ENCODE results near the gene TREH.
"Not testable (repeated sequence)": the region's sequence is repeated elsewhere in the genome, so short reads cannot be mapped to it uniquely, and the experiment has no call there.

Gene TREH

DNA sequence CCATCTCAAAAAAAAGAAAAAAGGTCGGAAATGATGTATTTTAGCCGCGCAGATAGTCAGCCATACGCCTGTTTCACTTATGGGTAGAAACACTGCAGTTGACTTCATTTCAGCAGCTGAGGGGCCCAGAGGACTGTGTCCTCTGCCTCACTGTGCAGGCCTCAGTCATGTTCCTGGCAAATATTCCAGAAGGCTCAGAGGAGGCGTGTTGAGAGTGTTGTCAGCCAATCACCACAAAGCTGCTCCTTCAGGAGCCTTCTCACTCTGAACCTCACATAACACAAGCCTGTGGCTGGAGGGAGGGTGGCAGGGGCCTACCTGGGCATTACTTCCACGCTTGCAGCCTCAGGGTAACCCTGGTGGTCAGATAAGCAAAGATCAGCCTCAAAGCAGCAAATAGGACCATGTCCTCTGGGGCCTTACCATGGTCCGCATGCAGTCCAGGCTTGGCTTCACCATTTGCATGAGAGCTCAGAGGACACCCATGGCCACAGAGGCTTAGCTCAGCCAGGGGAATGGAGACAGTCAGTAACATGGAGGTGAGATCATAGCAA, 17.3 kb upstream of the TREH start:
- DNase-seq (ENCODE audit: low spot score) = no peak

DNA sequence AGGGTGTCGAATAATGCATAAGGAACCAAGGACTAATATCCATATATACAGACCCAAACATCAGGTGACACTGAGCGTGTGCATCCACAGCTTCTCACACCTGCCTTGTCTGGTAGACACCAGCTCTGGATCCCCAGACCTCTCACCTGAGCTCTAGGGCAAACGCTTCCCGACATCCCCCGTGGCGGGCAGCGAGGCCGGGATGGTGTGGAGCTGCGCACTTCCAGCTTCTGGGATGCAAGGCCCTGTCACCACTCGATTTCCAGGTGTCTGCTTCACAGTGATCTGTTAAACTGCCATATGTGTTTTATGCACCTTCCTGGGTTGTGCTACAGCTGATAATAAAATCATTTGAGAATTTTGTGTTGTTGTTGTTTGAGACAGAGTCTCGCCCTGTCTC, 15.3 kb upstream of the TREH start:
- no peak for DNase-seq (ENCODE audit: low spot score)

DNA sequence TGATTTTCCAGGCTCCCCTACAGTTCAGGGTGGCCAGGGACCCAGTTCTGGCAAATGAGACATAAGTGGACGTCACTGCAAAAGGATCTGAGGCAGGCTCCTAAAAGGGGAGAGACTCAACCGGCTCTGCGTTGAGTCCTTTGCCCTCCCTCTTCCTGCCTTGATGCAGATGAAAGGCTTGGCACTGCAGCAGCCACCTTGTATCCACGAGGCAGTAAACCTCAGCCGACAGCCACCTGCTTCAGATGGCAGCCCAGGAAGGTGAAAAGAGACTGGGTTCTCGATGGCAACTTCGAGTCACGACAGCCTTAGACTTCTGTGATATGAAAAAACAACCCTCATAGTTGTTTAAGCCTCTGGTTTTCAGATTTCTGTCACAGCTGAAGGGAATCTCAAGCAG, 14.7 kb upstream of the TREH start:
- DNase-seq (ENCODE audit: low spot score) = no peak

DNA sequence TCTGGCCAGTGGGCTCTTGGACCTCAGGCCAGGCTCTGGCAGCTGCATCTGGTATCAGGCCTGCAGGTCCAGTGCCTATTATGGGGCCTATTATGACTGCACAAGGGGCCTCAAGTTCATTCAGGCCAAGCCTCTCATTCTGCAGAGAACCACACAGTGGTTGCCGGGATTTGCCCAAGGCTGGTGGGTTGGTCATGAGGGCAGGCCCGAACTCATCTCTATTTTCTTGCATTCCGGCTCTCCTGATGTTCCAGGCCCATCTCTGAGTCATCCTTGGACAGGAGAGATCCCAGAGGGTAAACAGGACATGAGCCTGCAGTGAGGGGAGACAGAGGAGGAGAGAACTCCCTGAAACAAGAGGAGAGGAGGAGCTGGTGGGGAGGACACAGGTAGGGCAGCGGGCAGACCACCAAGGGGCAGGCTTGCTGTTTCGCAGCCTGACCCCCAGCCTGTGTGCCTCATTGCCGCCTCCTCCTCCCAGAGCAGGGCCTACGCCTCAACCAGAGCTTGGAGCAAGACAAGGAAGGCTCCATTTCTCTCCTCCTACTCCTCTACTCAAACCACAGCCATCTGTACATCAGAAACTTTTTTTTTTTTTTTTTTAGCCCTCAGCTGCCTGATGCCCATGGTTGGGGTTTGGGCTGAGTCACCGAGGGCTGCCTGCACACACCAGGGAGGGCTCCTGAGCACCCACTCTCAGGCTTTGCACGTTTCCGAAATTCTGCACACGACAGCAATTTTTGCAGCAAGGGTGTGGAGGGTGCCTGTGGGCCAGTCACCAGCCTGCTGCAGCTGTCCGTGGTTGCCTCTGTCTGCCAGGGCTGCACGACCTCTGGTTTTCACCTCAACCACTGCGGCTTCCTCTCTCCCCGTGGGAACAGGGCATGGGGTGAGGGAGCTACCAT, 12.7 kb upstream of the TREH start:
- DNase-seq (ENCODE audit: low spot score) = no peak

DNA sequence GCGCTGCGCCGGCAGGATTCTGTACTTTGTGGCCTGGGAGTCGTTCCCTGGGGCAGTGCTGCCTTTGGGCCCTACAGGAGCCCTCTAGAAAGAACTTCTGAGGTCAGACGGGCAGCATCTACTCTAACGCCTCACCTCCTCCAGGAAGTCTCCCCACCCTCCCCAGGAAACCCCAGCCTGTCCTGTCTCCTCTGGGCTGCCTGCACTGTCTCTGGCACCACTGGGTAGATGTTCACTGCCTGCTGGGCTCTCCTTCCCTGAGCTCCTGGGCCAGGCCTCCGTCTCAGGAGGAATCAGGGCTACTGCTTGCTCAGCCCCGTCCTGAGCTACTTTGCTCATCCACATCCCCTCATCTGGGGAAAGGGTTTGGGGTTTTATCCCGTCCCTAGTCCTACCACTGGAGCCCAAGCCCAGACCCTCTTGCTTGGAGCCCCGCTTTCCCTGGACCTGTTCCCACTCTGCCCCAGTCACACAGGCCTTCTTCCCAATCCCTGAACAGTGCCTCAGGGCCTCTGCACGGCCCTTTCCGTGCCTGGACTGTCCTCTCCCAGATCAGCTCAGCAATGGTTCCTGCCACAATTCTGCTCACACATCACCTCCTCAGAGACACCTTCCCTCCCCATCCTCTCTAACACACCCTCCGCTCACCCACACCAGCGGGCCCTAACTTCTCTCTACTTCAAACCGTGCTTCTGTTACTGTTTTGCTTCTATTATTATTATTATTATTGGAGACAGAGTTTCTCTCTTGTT, 11.3 kb upstream of the TREH start:
- no peak for DNase-seq (ENCODE audit: low spot score)

DNA sequence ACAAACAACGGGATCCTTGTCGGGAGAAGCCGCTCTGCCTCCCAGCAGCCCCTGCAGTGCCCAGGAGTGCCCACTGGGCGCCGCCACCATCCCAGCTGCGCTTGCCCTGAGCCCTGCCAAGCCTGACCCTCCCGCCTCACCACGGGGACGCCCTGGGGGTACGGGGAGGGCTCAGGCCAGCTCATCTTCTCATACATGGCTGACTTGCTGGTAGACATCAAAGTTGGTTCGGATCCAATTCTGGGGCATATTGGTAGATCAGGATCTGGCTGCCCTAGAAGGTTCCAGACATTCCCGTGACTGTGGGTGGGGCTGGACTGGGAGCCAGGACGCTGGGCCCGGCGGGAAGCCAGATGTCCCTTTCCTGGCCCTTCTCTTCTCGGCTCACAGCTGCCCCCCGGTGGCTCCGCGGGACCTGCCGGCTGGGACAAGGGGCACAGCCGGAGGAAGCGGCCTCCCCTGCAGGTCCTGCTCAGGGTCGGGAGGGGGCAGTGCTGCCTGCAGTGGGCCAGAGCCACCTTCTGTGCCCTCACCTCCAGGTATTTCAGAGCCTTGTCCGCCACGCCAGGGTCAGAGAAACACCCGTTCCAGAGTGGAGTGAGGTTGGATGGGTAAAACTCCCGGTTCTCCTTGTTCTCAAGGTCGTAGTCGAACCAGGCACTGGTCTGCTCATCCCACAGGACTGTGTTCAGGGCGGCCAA, 10.6 kb upstream of the TREH start:
- peak; percentile 93 for DNase-seq (ENCODE audit: low spot score)

DNA sequence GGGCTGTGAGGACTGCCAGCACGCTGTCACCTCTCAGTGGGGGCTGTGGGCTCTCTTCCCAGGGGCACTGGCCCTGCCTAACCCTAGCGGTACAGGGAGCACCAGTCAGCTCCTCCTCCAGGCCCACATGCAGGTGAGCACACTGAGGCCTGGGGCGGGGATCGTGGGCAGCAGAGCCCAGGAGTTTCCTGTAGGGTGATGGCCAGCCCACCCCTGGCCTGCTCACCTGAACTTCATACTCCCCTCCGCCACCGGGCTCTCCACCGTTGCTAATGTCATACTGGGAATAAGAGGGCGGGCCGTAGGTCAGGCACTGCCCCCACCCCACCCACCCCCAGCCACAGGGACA, 10.0 kb upstream of the TREH start:
- no peak for DNase-seq (ENCODE audit: low spot score)

DNA sequence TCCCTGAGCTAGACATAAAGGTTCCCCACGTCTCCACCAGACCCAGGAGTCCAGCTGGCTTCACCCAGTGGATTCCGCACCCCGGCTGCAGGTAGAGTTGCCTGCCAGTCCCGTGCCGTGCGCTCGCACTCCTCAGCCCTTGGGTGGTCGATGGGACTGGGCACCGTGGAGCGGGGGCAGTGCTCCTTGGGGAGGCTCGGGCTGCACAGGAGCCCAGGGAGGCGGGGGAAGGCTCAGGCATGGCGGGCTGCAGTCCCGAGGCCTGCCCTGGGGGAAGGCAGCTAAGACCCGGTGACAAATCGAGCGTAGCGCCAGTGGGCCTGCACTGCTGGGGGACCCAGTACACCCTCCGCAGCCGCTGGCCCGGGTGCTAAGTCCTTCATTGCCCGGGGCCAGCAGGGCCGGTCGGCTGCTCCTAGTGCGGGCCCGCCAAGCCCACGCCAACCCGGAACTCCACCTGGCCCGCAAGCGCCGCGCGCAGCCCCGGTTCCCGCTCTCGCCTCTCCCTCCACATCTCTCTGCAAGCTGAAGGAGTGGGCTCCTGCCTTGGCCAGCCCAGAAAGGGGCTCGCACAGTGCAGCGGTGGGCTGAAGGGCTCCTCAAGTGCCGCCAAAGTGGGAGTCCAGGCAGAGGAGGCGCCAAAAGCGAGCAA, 9.5 kb upstream of the TREH start:
- DNase-seq (ENCODE audit: low spot score) = no peak

DNA sequence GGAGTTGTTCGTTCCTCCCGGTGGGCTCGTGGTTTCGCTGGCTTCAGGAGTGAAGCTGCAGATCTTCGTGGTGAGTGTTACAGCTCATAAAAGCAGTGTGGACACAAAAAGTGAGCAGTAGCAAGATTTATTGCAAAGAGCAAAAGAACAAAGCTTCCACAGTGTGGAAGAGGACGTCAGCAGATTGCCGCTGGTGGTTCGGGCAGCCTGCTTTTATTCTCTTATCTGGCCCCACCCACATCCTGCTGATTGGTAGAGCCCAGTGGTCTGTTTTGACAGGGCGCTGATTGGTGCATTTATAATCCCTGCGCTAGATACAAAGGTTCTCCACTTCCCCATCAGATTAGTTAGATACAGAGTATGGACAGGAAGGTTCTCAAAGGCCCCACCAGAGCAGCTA, 8.9 kb upstream of the TREH start:
- DNase-seq (ENCODE audit: low spot score) = not testable (repeated sequence)

DNA sequence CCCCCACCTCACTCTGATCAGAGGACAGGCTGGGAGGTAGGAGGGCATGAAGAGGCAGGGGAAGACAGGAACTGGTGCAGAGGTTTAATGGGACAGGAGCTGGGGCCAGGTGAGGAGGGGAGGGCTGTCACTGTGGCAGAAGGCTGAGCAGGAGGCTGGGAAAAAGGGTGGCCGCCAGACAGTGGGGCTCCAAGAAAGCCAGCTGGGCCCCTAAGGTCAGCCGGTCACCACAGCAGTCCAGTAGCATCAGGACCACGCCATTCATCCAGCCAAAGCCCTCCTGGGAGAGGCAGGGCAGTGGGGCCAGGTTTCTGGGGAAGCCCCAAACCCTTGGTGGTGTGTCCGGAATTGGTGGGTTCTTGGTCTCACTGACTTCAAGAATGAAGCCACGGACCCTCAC, 8.5 kb upstream of the TREH start:
- DNase-seq (ENCODE audit: low spot score) = no peak

DNA sequence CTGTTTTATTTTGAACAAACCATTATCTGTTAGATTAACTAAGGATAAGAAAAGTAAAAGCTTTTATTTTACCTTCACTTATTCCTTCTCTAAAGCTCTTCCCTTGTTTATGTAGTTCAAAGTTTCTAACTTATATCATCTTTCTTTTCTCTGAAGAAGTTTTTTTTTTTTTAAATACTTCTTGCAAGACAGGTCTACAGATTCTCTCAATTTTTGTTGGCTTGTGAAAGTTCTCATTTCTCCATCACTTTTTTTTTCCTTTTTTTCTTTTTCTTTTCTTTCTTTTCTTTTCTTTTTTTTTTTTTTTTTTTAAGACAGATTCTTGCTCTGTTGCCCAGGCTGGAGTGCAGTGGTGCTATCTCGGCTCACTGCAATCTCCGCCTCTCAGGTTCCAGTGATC, 4.7 kb upstream of the TREH start:
- no peak for DNase-seq (ENCODE audit: low spot score)

DNA sequence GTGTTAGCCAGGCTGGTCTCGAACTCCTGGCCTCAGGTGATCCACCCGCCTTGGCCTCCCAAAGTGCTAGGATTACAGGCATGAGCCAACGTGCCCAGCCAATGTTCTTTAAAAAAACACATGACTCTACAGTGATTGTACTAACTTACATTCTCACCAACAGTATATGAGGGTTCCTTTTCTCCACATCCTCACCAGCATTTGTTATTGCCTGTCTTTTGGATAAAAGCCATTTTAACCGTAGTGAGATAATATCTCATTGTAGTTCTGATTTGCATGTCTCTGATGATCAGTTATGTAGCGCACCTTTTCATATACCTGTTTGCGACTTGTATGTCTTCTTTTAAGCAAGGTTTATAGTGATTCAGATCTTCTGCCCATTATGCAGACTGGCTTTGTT, 3.5 kb upstream of the TREH start:
- not testable (repeated sequence) for DNase-seq (ENCODE audit: low spot score)

DNA sequence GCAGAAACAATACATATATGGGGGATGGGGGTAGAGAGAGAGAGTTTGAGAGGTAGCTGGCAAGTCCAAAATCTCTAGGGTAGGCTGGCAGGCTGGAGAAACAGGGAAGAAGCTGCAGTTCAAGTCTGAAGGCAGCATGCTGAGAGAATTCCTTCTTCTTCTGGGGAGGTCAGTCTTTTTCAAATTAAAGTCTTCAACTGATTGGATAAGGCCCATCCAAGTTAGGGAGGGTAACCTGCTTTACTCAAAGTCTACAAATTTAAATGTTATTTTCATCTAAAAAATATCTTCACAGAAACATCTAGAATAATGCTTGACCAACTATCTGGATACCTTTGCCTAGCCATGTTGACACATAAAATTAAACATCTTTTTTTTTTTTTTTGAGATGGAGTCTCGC, 2.9 kb upstream of the TREH start:
- DNase-seq (ENCODE audit: low spot score) = no peak

DNA sequence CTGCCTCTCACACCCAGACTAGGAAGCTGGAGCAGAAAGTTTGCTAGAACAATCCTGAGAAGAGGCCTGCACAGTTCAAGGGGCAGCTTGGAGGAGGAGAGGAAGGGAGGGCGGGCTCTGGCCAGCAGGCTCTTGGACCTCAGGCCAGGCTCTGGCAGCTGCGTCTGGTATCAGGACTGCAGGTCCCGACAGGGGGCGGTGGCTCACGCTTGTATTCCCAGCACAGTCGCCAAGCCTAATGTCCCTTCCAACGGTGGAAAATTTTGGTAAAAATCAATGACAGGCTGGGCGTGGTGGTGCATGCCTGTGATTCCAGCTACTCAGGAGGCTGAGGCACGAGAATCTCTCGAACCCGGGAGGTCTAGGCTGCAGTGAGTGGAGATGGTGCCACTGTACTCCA, 542 bp downstream of the TREH start:
- DNase-seq (ENCODE audit: low spot score) = not testable (repeated sequence)

DNA sequence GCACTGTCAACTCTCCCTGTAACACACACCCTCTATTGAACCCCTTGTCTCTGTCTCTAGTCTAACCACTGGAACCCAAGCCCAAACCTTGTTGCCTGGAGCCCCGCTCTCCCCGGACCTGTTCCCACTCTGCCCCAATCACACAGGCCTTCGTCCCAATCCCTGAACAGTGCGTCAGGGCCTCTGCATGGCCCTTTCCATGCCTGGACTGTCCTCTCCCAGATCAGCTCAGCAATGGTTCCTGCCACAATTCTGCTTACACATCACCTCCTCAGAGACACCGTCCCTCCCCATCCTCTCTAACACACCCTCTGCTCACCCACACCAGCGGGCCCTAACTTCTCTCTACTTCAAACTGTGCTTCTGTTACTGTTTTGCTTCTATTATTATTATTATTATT, 1.5 kb downstream of the TREH start:
- no peak for DNase-seq (ENCODE audit: low spot score)

DNA sequence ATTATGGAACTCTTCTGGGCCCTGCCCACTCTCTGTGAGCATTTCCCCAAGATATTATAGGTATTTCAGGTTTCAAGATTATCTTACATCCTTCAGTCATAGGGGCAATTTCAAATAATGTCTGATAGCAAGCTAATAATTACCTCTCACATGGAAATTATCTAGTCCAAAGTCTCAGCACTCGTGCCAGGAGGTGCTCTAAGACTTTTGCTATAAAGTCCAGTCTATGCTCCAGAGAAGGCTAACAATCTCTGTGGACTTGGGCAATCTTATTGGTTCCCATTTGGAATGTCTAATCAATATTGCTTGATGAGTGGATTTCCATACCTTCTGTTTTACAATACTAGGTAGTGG, 5.4 kb downstream of the TREH start:
- no peak for DNase-seq (ENCODE audit: low spot score)

DNA sequence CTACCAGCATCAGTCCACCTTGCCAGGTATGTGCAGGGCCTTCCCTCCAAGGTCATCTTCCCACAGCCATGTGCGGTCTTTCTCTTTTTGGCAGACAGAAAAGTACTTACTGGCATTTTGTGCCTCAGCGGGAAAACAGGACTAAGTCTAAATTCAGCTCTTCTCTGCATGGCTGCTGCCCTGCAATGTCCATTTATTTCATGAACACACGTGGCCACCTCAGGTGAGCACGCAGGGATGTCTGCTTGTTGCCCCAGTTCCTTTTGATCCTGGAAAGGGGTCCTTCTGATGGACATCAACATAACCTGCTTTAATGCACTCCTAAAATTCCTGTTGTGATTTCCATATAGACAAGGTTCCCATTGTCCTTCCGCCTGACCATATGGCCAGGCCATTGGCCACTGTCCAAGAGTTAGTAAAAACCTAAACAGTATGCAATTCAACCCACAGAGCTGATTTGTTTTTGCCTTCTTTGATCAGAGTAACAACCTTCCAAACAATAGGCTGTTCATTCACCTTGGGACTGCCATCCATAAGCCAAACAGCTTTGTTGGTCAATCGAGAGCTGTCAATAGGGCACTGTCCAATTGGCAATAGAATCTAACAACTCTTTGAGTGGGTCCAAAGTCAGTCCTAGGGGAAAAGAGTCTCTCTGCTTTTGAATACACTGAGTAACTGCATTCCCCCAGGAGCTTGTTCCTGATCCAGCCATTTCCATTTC, 5.9 kb downstream of the TREH start:
- no peak for DNase-seq (ENCODE audit: low spot score)

DNA sequence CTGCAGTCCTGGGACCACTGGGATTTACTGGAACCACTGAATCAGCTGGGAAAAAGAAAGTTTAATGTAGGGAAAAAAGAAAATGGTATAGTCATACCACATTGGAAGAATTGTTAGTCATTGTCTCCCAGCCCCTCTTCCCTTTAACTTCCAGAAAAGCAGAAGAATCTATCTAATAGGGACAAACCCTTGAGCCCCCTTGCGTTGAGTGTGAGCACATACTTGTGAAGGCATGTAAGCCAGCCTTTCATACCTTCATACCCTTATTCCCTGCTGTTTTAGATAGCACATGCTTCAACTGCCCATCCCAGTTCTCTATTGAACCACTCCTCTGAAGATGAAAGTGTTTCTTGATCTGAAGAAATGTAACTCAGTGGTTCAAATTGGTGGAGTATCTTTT, 6.6 kb downstream of the TREH start:
- no peak for DNase-seq (ENCODE audit: low spot score)

DNA sequence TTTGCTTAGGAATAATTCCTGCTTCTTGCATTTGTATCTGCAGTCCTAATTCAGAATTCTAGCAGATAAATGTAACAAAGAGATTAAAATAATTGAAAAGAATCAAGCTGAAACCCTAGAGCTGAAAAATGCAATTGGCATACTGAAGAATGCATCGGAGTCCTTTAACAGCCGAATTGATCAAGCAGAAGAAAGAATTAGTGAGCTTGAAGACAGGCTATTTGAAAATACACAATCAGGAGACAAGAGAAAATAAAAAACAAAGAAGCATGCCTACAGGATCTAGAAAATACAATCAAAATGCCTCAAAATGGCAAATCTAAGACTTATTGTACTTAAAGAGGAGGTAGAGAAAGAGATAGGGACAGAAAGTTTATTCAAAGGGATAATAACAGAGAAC, 8.2 kb downstream of the TREH start:
- DNase-seq (ENCODE audit: low spot score) = no peak

DNA sequence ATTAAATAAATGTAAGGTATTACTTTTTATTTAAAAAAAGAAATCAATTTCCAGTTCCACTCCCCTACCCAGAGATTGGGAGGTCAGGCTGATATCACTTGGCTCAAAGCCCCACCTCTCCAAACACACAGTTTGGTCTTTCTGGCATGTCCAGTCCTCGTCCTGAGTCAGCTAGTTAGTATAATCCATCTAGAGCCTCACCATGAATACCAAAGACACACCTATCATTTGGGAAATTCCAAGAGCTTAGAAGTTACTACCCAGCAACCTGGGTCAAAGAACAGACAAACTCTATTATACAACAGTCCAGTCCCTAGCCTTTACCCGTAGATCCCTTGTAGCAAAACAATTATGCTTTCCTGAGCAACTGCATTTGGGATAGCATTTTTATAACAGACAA, 9.4 kb downstream of the TREH start:
- DNase-seq (ENCODE audit: low spot score) = no peak

DNA sequence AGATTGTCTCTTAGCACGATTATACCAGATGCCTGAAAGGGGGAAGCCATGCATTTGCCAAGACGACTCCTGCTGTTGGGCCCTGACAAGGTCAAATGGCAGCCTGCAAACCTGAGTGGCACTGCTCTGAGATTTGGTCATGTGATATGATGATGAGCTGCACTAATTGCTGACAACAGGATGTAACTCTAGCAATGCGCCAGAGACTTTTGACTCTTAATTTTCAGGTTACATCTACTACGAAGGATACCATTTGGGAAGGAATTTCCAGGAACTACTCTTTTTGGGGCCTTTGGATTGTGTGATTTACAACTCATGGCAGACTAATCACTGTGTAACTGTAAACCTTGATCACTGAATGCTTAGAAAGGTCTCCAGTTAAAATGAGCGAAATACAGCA, 13.1 kb downstream of the TREH start:
- no peak for DNase-seq (ENCODE audit: low spot score)

DNA sequence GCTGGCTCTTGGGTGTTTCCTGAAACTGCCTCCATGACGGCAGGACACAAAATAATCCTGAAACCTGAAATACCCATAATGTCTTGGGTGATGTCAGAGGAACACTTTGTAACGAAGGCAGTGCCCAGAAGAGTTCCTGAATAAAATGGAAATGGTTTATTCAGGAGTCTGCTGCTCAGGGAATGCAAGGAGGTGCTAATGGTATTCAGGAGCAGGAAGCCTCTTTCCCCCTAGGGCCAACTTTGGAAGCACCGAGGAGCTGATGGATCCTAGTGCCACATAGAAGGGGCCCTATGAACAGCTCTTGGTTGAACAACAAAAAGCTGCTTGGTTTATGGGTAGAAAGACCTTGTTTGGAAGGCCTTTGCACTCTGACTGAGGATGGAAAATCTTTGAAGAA, 15.5 kb downstream of the TREH start:
- no peak for DNase-seq (ENCODE audit: low spot score)

Measured in Ammon's horn (tissue), 1 donor.